IMR-90 (cell line): ENCODE results near the gene HSPG2. TPM values are rescaled to one million over a fixed set of nuclear protein-coding genes. Genes with fewer than 3 reads are reported as not detected.

Source experiments
- ATAC-seq: fragments of 200-7000 bp; cut with Tn5 transposase; 2 replicates; pipeline ENCODE4 v1.9.1; 2020; ENCODE audit warnings: low read depth, mild to moderate bottlenecking, moderate library complexity
- BruUV-seq: library from RNA; stranded (reverse); fragments of 400-500 nt; replicated peaks from 2 replicates; lab custom pipeline; 2021; lab: Mats Ljungman, UMichigan
- CTCF ChIA-PET: fragments of 300-600 bp; formaldehyde crosslinking; extraction: SDS; loops from one replicate; lab custom pipeline; 2021; ENCODE audit warnings: antibody characterized with exemption; lab: Yijun Ruan, JAX
- POLR2A ChIA-PET: fragments of 300-600 bp; sonication (Branson Sonifier 250); formaldehyde crosslinking; loops from one replicate; lab custom pipeline; 2022; ENCODE audit warnings: antibody characterized with exemption; ENCODE audit not compliant: unreplicated experiment; lab: Charles Lee
- DNase-seq: peaks from one replicate; pipeline ENCODE4 v3.0.0; 2013
- H2AFZ ChIP-seq: replicated peaks from 2 replicates; pipeline ENCODE3; 2013; ENCODE audit warnings: low read length, mild to moderate bottlenecking; ENCODE audit not compliant: poor library complexity
- H2AK5ac ChIP-seq: 2 replicates; pipeline ENCODE4 v1.6.1; 2013; ENCODE audit warnings: low read depth, low read length, inconsistent platforms
- H2AK9ac ChIP-seq: replicated peaks from 2 replicates; pipeline ENCODE3; 2013; ENCODE audit warnings: mild to moderate bottlenecking, low read depth, low read length, moderate library complexity; ENCODE audit not compliant: poor library complexity
- H2BK120ac ChIP-seq: 2 replicates; pipeline ENCODE4 v1.6.1; 2013; ENCODE audit warnings: low read depth, low read length, inconsistent platforms
- H2BK15ac ChIP-seq: 3 replicates; pipeline ENCODE4 v1.6.1; 2013; ENCODE audit warnings: low read depth, low read length, inconsistent platforms
- H2BK20ac ChIP-seq: 2 replicates; pipeline ENCODE4 v1.6.1; 2013; ENCODE audit warnings: low read depth, mild to moderate bottlenecking, inconsistent platforms, low read length, moderate library complexity
- H2BK5ac ChIP-seq: 2 replicates; pipeline ENCODE4 v1.6.1; 2013; ENCODE audit warnings: mild to moderate bottlenecking, low read depth, low read length, inconsistent platforms; ENCODE audit not compliant: poor library complexity, severe bottlenecking
- H3K14ac ChIP-seq: replicated peaks from 2 replicates; pipeline ENCODE4 v1.6.1; 2013; ENCODE audit warnings: low read depth, low read length, inconsistent platforms
- H3K18ac ChIP-seq: 2 replicates; pipeline ENCODE4 v1.6.1; 2013; ENCODE audit warnings: low read depth, low read length, control low read depth
- H3K23ac ChIP-seq: 2 replicates; pipeline ENCODE4 v1.6.1; 2013; ENCODE audit warnings: low read depth, low read length, inconsistent platforms
- H3K27ac ChIP-seq: 2 replicates; pipeline ENCODE4 v1.5.1; 2013; ENCODE audit warnings: mild to moderate bottlenecking, control low read depth, low read length; ENCODE audit not compliant: insufficient read depth
- H3K27me3 ChIP-seq: 2 replicates; pipeline ENCODE4 v1.6.1; 2013; ENCODE audit warnings: low read length; ENCODE audit not compliant: control insufficient read depth, insufficient read depth
- H3K36me3 ChIP-seq: 2 replicates; pipeline ENCODE4 v1.6.1; 2013; ENCODE audit warnings: low read length, mixed read lengths; ENCODE audit not compliant: control insufficient read depth, insufficient read depth
- H3K4ac ChIP-seq: 2 replicates; pipeline ENCODE4 v1.6.1; 2013; ENCODE audit warnings: low read depth, low read length, inconsistent platforms
- H3K4me1 ChIP-seq: 2 replicates; pipeline ENCODE4 v1.6.1; 2013; ENCODE audit warnings: low read length, mixed read lengths; ENCODE audit not compliant: control insufficient read depth, insufficient read depth
- H3K4me2 ChIP-seq: 2 replicates; pipeline ENCODE4 v1.6.1; 2013; ENCODE audit warnings: low read depth, mild to moderate bottlenecking, control low read depth, low read length, moderate library complexity
- H3K4me3 ChIP-seq: 2 replicates; pipeline ENCODE4 v1.5.1; 2013; ENCODE audit warnings: low read depth, mild to moderate bottlenecking, control low read depth, low read length, moderate library complexity; ENCODE audit not compliant: insufficient read depth
- H3K56ac ChIP-seq: 2 replicates; pipeline ENCODE4 v1.6.1; 2013; ENCODE audit warnings: low read length, inconsistent platforms; ENCODE audit not compliant: insufficient read depth; ENCODE audit errors: extremely low read depth
- H3K79me1 ChIP-seq, 2 experiments: 2 replicates each; pipeline ENCODE4 v1.6.1; 2013; ENCODE audit warnings: low read length in 2 of 2, inconsistent platforms in 1 of 2, low read depth in 1 of 2
- H3K9ac ChIP-seq: 2 replicates; pipeline ENCODE4 v1.6.1; 2013; ENCODE audit warnings: low read depth, low read length, control low read depth
- H3K9me1 ChIP-seq: 2 replicates; pipeline ENCODE4 v1.6.1; 2013; ENCODE audit warnings: low read length, inconsistent platforms; ENCODE audit not compliant: insufficient read depth
- H3K9me3 ChIP-seq: 2 replicates; pipeline ENCODE4 v1.6.1; 2013; ENCODE audit warnings: low read length; ENCODE audit not compliant: control insufficient read depth, insufficient read depth
- H4K20me1 ChIP-seq: 2 replicates; pipeline ENCODE4 v1.6.1; 2013; ENCODE audit warnings: low read length, inconsistent platforms; ENCODE audit not compliant: insufficient read depth
- H4K5ac ChIP-seq: 2 replicates; pipeline ENCODE4 v1.6.1; 2013; ENCODE audit warnings: mild to moderate bottlenecking, low read depth, low read length, control low read depth
- H4K8ac ChIP-seq, 2 experiments: 2 replicates each; pipeline ENCODE4 v1.6.1; 2013; ENCODE audit warnings: low read depth in 2 of 2, low read length in 2 of 2, control low read depth in 1 of 2, inconsistent platforms in 1 of 2
- H4K91ac ChIP-seq: 2 replicates; pipeline ENCODE4 v1.6.1; 2013; ENCODE audit warnings: low read depth, low read length, inconsistent platforms; ENCODE audit not compliant: insufficient read depth
- FOS ChIP-seq: fragments of 150-350 bp; IDR thresholded peaks from 2 replicates; pipeline ENCODE4 v1.6.1; 2016; ENCODE audit warnings: low read depth, low read length
- MXI1 ChIP-seq: IDR thresholded peaks from 2 replicates; pipeline ENCODE4 v1.6.1; 2012; ENCODE audit warnings: low read depth, mild to moderate bottlenecking, low read length, moderate library complexity, borderline replicate concordance
- WGBS, 2 experiments: methylation state at CpG; one replicate each; pipeline versions ENCODE4 v1.1.5 to v1.1.7; 2013; ENCODE audit warnings: missing lambda C conversion rate in 2 of 2; ENCODE audit not compliant: insufficient read length in 1 of 2; ENCODE audit errors: extremely low coverage in 2 of 2; 5-methylcytosine and 5-hydroxymethylcytosine counted together
- dilution Hi-C: fragments of 300-500 bp; cut with HindIII; formaldehyde crosslinking; loops from one replicate; pipeline ENCODE4 v1.14.3; 2018; ENCODE audit warnings: low sequenced_read_pairs; ENCODE audit not compliant: unreplicated experiment
- in situ Hi-C: fragments of 300-500 bp; cut with MboI; formaldehyde crosslinking; loops from 3 replicates; pipeline ENCODE4 v1.14.3; 2019; ENCODE audit warnings: low sequenced_read_pairs, inconsistent platforms, mixed read lengths
- intact Hi-C: fragments of 100-400 bp; cut with micrococcal nuclease; formaldehyde crosslinking; loops from 2 replicates; pipeline ENCODE4 v1.10.0; 2022
- polyA plus RNA-seq, 3 experiments: library from polyadenylated mRNA; depleted of rRNA; stranded (reverse); fragments of >200 nt; gene quantifications; 2 replicates each; pipeline ENCODE4 v1.2.3, GENCODE V29; 2012; ENCODE audit warnings: low replicate concordance in 1 of 3
- total RNA-seq: library from RNA; depleted of rRNA; stranded (reverse); fragments of >200 nt; gene quantifications from 2 replicates; pipeline ENCODE4 v1.2.3, GENCODE V29; 2012

Gene HSPG2
- total and polyA plus RNA-seq, 2 of the 4 experiments (the other 2 are of a cell fraction), result 15.8 to 94.0 TPM

GRCh38 chr1:21904704-21905520 is 32.2 kb downstream of the HSPG2 start:
- Histone ChIP-seq H4K8ac (no peak overlapping the region), H2BK15ac (no peak overlapping the region), H2BK5ac (peak overlapping the region; percentile 53), H3K27me3 (no peaks in the 10 kb centered on the region), H3K4me1 (peaks cover 15% of the 10 kb centered on the region), H3K9ac (no peak overlapping the region), H4K91ac (no peak overlapping the region), H3K18ac (no peak overlapping the region), H3K23ac (no peak overlapping the region), H4K5ac (no peak overlapping the region), H2BK120ac (no peak overlapping the region), H3K14ac (no peak overlapping the region), H3K36me3 (peaks cover 9% of the 10 kb centered on the region; the same call in 1 of the 2 replicates), H2AFZ (no peak overlapping the region), H3K9me3 (no peaks in the 10 kb centered on the region), H4K20me1 (peaks cover 69% of the 10 kb centered on the region), H2BK20ac (no peak overlapping the region), H2AK9ac (peak overlapping the region; percentile 4), H2AK5ac (peak overlapping the region; percentile 45; the same call in 1 of the 2 replicates), H3K27ac (no peak overlapping the region), H3K4me2 (no peak overlapping the region), H3K56ac (no peak overlapping the region), H3K4ac (no peak overlapping the region; the same call in 1 of the 2 replicates), H3K9me1 (peaks cover 20% of the 10 kb centered on the region), H3K79me1 (peaks cover 24 to 92% of the 10 kb centered on the region in 2 experiments), H3K4me3 (no peak overlapping the region)
- no TSS peak for BruUV-seq
- dilution Hi-C loops, result no loop called here
- CTCF ChIA-PET, result no interaction called here
- intact Hi-C loops, result no loop called here
- in situ Hi-C loops, result no loop called here
- ATAC-seq, result no peak
- no peak for TF ChIP-seq MXI1
- peak; percentile 60 for TF ChIP-seq FOS
- peak; percentile 90 for DNase-seq
- POLR2A ChIA-PET, result no interaction called here
- 93% methylated on average over 7 of the region's 22 CpGs; no CpG with 5 or more reads in 1 of the 2 experiments for WGBS, 2 experiments
